NCI-H2081 treated with DMSO at 0.1 percent for 48 hours (cell line): ENCODE results near the gene PABPC3.

Experiments used
- DNase-seq: peaks from one replicate; lab custom pipeline; 2025; lab: John Stamatoyannopoulos, UW

Gene PABPC3

DNA sequence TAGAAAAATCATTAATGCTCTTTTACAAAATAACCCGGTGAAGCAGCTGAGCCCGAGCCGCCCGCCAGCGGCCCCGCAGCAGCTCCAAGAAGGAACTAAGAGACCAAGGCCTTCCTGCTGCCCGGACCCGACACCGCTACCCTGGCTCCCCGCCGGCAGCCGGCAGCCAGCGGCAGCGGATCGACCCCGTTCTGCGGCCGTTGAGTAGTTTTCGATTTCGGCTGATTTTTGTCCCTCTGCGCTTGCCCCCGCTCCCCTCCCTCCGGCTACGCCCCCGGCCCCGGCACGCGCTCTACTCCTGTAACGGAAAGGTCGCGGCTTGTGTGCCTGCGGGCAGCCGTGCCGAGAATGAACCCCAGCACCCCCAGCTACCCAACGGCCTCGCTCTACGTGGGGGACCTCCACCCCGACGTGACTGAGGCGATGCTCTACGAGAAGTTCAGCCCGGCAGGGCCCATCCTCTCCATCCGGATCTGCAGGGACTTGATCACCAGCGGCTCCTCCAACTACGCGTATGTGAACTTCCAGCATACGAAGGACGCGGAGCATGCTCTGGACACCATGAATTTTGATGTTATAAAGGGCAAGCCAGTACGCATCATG lies at the start of gene PABPC3:
Gene PABPC3, plus strand, starts transcription at position 286 of the 603 bp plus-strand sequence. Its CDS starts 63 bp downstream, at position 349.
- no peak for DNase-seq

DNA sequence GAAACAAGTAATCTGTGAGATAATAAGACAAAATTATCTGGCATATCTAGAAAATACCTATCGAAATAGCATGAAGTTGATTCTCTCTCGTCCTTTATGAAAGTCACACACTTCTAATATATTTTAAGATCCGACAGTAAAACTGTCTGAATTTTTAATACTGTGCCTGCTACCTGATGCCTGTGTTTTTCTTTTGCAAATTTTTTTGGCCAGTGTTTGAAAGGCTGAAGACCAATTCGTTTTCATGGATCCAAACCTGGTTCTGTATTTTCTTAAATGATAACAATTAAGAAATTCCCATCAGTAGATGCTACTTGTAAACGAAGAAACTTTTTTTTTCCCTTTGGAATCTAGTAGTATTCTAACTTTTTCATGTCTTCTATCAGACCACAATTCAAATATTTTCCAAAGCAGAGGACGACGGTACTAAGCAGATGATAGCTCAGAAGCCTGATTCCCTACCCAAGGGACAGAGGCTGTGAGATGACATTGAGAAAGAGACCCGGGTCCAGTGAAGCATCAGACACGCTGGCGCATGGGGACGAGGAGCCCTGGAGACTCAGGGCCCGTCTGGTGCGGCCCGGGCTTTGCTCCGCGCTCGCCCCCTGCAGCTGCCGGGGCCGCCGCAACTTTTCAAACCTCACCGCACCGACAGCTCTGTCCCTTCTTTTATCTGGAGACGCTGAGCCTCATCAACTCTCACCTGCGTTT lies 49.5 kb upstream of the PABPC3 start:
- DNase-seq, result no peak

DNA sequence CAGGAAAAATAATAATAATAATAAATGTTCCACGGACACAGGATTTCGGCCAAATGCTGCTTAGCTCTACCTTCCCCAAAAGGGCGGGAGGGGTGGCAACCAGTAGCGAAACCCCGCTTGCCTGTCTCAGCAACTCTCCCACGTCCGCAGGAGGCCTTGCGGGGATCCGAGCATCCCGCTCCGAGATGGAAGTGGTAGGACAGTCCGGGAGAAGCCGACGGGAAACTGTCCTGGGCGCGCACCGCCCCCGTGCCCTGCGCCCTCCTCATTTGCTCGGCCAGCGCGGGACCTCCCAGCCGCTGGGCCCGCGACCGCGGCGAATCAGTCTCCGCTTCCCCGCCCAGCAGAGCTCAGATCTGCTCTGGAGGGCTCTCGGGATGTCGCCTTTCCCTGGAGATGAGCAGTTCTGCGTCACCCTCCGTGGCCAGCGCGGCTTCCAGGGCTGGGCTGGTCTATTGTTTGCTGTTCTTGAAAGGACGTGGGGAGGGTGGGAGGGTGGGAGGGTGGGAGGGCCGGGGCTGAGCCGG lies 48.9 kb upstream of the PABPC3 start:
- DNase-seq, result no peak

DNA sequence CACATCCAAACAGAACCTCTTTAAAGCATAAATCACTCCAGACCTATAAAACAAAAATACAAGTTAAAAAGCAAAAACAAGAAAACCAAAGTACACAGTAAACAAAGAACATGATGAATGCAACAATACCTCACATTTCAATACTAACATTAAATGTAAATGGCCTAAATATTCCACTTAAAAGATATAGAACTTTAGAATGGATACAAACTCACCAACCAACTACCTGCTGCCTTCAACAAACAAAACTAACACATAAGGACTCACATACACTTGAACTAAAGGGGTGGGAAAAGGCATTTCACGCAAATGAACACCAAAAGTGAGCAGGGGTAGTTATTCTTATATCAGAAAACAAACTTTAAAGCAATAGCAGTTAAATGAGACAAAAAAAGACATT lies 44.9 kb upstream of the PABPC3 start:
- DNase-seq, result no peak

DNA sequence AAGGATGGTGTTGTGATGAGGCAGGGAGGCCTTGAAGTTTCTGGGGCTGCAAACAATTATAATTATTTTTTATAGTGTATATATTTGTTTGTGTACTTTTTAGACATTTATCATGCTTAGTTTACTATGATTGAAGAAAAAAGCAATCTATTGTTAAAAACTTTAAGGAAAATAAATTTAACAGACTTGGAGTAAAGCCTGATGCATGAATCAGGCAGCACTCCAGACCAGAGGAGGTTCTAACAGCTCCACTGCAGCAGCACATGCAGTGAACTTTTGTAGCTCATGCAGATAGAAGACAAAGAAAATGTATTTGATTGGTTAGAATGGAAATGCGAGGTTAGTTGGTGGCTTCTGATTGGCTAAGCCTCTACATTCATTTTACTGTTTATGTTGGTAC lies 36.8 kb upstream of the PABPC3 start:
- DNase-seq, result no peak

DNA sequence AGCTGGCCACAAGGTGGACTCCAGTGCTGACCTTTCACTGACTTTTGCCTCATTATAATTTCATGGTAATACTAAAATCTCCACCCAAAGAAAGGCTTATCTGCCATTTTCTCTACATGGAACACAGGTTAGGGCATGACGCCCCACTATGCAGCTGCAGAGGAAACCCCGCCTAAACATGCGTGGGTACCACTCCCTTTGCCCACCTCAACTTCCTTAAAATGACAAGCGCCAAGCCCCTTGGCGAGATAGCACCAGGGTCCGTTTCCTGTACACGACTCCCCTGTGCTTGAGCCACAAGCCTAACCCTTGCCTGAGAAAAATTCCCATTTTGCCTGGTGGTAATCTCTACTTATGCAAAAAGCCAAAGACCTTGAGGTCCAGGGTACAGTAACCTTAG lies 36.0 kb upstream of the PABPC3 start:
- no peak for DNase-seq

DNA sequence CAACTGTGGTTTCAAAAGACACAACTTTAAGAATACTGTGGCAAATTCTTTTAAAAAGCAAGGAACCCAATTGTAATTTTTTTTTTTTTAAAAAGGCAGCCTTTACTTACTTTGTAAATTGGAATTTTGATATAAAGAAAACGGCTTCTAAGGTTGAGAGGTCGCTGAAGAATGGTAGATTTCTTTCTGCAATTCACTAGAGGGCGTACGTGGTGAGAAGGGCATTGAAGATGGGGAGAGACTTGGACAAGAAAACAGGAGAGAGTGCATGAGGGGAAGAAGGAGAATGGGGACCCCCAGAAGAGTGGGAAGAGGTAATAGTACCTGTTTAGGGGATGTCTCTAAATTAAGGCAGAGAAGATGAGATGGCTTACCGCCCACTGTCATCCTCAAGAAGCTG lies 33.5 kb upstream of the PABPC3 start:
- DNase-seq, result no peak

DNA sequence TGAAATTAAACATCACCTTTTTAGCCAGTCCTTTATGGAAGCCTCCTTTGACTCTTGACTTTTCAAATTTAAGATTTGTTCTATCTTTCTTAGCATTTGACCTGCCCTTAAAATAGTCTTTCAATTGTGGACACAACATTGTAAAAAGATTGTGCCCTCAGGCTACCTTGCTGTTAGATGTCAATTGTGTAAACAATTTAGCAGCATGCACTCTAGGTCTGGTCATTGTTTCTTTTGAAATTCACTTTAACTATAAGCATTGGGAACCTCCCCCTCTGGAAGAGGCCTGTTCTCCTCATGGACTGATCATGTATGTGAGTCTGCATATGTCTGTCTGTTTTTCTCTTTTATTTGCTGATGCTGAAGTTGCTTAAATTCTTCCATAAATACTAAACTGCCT lies 31.5 kb upstream of the PABPC3 start:
- DNase-seq, result no peak

DNA sequence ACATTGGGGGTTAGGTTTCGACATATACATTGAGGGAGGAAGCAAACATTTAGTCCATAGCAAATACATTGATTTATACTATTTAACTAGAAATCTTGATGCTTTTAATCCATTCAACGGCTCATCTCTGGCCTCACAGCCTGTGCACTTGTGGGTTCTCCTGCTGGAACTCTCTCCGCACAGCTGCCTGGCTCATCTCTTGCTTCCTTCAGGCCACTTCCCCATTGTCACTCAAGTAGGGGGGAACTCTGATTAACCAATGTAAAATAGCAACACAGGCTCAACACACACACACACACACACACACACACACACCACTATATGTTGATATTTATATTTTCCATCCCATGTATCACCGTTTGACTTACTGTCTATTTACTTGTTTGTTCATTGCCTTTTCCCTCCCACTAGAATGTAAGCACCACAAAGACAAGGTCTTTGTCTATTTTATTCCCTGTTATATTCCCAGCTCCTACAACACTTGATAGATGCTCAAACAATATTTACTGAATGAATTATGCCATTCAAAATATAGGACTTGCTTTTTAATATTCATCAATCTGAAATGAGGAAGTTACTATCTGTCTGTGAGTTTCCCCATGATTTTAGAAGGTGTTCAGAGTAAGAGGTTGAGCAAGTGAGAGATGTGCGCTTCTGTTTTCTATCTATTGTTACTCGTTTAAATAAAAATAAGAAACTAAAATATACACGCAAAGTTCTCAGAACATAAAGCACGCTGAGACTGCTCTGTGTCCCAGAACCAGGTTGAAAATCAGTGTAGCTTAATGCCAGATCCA lies 29.8 kb upstream of the PABPC3 start:
- no peak for DNase-seq

DNA sequence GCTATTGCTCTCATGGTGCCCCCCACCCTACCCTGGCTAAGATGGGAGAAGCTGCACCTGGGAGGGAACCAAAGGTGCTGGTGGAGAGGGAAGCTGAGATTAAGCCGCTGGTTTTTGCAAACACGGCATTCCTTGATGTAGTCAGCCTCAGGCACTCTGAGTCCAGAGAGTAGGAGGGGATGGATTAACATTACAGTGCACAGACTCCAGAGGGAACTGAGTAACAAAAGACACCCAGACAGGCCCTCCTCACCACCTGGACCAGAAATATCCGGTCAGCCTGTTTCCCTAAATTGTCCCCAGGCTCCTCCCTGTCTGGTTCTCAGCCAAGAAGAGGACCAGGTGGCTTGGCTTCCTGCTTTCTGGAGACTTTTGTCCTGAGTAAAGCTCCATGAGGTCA lies 28.9 kb upstream of the PABPC3 start:
- no peak for DNase-seq

DNA sequence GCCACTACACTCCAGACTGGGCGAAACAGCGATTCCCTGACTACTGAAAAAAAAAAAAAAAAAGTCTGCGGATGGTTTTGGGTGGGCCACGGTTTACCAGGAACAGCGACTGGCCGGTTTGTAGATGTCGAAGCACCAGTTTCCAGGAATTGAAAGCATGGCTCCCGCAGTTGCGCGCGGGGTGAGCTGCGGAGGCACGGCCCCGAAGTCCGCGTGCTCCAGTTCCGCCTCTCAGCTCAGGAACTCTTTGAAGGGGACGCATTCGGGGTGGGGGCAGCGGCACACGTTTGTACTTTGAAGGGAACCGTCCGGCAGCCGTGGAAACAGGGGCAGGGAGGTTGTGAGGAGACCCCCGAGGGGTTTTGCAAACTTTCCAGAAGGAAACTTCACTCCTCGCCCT lies 27.1 kb upstream of the PABPC3 start:
- no peak for DNase-seq

DNA sequence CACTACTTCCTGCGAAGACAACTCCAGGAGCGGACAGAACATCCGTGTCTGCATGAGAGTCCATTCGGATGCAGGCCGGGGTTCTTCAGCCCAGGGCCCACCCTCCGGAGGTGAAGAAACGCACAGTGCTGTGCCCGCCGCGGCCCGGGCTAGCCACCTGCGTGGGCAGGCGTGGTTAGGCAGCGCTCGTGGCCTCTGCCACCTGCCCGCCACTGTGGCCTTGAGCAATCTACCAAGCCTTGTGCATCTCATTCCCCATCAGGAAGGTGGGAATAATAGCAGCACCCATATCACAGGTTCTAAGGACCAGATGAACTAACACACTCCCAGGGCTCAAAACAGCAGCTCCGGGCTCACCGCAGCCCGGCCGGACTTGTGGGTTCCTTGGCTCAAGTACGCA lies 26.7 kb upstream of the PABPC3 start:
- DNase-seq, result no peak

DNA sequence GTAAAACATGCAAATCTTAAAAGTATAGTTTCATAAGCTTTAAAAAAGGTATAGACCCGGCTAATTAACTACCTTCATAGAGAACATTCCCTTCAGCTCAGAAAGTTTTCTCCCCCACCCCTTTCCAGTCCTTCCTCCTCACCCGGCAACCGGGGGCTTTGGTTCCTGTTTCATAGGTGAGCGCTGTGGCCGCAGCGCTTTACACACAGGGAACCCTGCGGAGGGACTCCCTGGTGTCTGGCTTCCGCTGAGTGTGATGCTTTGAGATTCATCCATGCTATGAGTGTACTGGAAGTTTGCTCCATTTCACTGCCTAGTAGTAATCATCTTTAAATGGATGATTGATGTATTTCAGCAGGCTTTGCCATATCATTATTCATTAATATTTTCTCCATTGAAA lies 26.0 kb upstream of the PABPC3 start:
- DNase-seq, result no peak

DNA sequence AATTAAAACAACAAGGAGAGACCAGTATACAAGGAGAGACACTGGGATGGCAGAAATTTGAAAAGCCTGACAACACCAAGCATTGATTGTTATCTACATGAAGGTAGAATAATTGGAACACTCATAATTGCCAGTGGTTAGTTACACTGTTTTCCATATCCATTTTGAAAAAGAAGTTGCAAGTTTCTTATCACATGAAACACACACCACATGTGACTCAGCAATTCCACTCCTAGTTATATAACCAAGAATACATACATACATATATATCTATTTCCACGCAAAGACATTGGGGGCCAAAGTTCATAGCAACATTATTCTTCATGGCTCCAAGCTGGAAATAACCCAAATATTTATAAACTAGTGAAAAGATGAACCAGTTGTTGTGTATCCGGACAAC lies 15.2 kb upstream of the PABPC3 start:
- no peak for DNase-seq

DNA sequence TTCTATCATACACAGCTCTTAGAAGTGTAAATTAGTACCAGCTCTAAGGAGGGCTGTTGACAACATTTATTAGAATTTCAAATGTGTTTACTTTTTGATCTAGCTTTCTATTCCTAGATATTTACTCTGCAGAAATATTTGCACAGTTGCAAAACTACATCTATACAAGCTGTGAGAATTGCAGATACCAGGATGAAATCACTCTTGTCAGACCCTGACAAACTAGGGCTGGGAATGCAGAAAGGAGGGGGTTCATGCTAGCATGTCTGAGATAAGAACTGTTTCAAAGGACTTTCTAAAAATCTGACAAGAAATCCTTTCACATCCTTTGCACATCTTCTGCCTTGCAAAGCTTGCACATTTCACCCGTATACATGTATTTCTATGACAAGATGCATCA lies 11.8 kb upstream of the PABPC3 start:
- no peak for DNase-seq

DNA sequence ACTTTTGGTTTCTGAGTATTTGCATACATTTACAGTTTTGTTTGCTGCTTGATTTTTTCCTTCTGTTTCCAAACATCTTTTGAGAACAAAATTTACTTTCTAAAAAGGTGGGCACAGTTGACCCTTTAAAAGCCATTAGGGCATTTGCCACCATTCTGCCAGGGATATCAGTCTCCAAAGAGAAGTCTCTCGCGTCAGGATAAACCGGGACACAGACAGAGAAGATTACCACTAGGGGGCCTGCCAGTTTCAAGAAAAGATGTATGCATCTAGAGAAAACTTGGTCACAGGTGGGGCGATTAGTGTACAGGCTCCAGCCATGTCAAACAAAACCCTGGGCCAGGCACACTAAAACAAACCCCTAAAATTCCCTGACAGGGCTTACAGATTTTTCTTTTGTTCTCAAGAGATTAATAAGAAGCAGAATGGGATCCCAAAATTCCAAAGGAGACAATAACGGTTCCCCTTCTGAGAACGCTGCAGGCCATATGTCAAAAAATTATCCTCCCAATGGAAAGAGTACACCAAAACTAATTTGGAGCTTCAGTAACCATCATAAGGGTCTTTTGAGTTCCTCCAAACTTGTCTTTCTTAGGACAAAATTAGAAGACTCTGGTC lies 10.7 kb upstream of the PABPC3 start:
- DNase-seq, result no peak

DNA sequence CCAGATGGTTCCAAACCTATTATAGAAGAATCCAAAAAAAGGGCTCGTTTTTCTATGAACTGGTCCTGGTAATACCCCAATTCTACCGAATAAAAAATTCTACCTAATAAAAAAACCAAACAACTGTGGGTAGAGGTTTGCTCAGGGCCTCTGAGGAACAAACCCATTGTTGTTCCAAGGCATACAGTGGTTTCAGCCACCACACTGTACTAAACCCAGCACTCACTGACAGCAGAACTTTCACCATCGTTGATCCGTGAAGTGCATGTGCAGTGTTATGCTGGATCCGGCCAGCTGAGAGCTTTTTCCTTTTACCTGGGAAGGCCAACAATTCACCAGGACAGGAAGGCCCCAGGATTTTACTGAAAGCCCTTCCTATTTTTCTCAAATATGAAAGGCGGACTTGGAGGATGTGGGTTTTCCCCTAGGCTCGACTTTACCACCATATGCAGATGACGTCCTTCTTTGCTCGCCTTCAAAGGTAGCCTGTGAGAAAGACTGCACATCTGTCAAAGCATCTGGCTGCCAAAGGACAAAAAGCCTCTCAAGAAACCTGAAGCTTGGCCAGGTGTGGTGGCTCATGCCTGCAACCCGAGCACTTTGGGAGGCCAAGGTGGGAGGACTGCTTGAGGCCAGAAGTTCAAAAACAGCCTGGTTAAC lies 7.2 kb upstream of the PABPC3 start:
- DNase-seq, result no peak

DNA sequence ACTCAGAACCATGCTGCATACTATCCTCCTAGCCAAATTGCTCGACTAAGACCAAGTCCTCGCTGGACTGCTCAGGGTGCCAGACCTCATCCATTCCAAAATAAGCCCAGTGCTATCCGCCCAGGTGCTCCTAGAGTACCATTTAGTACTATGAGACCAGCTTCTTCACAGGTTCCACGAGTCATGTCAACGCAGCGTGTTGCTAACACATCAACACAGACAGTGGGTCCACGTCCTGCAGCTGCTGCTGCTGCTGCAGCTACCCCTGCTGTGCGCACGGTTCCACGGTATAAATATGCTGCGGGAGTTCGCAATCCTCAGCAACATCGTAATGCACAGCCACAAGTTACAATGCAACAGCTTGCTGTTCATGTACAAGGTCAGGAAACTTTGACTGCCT lies 1.5 kb downstream of the PABPC3 start:
- DNase-seq, result no peak

DNA sequence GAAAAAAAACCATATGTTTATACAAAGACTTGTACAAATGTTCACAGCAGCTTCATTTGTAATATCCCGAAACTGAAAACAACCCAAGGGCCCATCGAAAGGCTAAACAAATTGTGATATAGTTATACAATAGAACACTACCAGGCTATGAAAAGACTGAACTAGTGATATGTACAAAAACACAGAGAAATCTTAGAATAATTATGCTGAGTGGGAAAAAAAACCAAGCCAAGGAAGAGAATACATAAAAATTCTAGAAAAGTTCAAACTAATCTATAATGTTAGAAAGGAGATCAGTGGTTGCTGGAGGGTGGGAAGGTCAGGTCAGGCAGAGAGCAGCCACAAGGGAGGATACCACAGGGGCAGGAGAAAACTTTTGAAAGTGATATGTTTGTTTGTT lies 7.8 kb downstream of the PABPC3 start:
- DNase-seq, result no peak

DNA sequence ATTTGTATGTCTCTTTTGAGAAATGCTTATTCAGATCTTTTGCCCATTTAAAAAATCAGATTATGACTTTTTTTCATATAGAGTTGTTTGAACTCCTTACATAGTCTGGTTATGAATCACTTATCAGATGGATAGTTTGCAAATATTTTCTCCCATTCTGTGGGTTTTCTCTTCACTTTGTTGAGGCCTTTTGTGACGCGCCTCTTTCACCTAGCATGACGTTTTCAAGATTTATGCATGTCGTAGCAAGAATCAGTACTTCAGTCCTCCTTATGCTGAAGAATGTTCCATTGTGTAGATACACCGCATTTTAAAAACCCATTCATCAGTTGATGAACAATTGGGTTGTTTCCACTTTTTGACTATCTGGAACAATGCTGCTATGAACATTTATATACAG lies 13.4 kb downstream of the PABPC3 start:
- DNase-seq, result no peak

DNA sequence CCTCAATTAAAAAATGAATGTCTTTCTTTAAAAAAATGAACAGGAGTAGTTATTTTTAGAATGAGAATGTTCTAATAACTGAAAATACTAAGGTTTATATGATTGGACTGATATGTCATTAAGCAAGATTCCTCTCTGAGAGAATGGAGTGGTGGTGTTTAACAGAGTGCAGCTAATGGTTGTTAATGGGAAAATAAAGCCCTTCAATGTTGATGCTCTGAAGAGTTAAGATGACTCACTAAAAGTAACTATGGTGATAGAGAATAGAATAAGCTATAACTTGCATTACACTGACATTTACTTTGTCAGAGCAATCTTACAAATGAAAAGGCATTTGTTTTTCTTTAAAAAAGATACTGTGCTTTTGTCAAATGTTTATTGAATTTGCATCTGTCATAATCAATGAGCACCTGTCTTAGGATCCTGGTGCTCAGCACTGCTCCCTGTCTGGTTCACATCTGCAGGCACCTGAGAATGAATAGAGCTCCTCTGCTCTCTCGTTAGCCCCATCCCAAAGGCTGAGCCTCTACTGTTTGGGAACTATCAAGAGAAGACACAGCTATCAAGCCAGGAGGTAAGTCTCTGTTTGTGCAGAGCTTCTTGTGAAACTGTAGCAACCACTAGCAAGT lies 15.1 kb downstream of the PABPC3 start:
- no peak for DNase-seq

DNA sequence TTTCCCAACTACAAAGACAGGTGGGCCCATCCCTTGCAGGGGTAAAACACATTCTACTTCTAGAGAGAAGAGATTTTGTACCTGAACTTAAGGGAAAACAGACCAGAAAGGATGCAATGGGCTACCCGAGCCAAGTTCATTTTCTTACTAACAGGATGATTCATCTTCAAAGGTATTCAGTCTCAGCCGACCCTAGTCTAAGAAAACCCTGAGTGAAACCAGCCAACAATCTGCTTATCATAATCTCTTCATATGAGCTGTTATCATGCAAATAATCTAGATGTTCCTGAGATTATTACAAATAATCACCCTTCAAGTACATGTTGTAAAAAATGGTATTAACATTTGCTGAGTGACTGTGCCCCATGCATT lies 15.6 kb downstream of the PABPC3 start:
- no peak for DNase-seq
